Body of pancreas (tissue), 4 donors: ENCODE measurements around the gene COA8. TPM values are rescaled to one million over a fixed set of nuclear protein-coding genes. Genes with fewer than 3 reads are reported as not detected.

Experiments
- ATAC-seq: fragments of 150-250 bp; one replicate; pipeline ENCODE4 v1.9.1; 2016
- DNase-seq, 4 donors: peaks; one replicate each; pipeline ENCODE4 v3.0.0-alpha.2; 2019
- H3K27ac ChIP-seq, 4 donors: fragments of 200-600 bp; sonication (generic); 1 replicate in 3 of 4; 2 replicates in 1 of 4; pipeline versions ENCODE4 v1.5.1 to v1.6.1; 2016 to 2019; ENCODE audit warnings: mild to moderate bottlenecking in 1 of 4, mixed read lengths in 1 of 4, moderate library complexity in 1 of 4
- H3K27me3 ChIP-seq, 2 donors: fragments of 200-600 bp; sonication (generic); one replicate each; pipeline ENCODE4 v1.6.0; 2016; ENCODE audit warnings: mild to moderate bottlenecking in 1 of 2
- H3K36me3 ChIP-seq, 2 donors: fragments of 200-600 bp; sonication (generic); replicated peaks in 1 of 2; 2 replicates each; pipeline ENCODE4 v1.5.1; 2016; ENCODE audit warnings: low read depth in 2 of 2; ENCODE audit not compliant: insufficient read depth in 1 of 2
- H3K4me1 ChIP-seq: fragments of 200-600 bp; sonication (generic); one replicate; pipeline ENCODE4 v1.6.0; 2016
- H3K4me3 ChIP-seq, 2 donors: fragments of 200-600 bp; sonication (generic); 1 replicate in 1 of 2; 2 replicates in 1 of 2; pipeline ENCODE4 v1.5.1; 2016 to 2019
- H3K9me3 ChIP-seq, 3 donors: fragments of 200-600 bp; sonication (generic); 1 replicate in 2 of 3; 2 replicates in 1 of 3; pipeline ENCODE4 v1.5.1; 2016
- POLR2A ChIP-seq, 3 donors: fragments of 450-650 bp; IDR thresholded peaks; one replicate each; pipeline ENCODE4 v1.6.1; 2016; ENCODE audit warnings: antibody characterized with exemption in 3 of 3, mild to moderate bottlenecking in 2 of 3
- WGBS, 2 donors: methylation state at CpG; one replicate each; pipeline ENCODE4 v1.1.5; 2017; 5-methylcytosine and 5-hydroxymethylcytosine counted together
- intact Hi-C: fragments of 100-400 bp; cut with DNase I; formaldehyde crosslinking; loops from one replicate; pipeline ENCODE4 v1.15.1; 2023
- total RNA-seq, 2 donors: library from RNA; depleted of rRNA; stranded (reverse); fragments of >200 nt; gene quantifications; one replicate each; pipeline ENCODE4 v1.1.0, GENCODE V29; 2016
- TF ChIP-seq, protein P1 (sequence below), 7 experiments: fragments of 450-650 bp in 4 of 7; fragments of 200-600 bp in 3 of 7; sonication (generic) in 3 of 7; IDR thresholded peaks; one replicate each; pipeline ENCODE4 v1.5.1; 2016 to 2019; ENCODE audit warnings: antibody characterized with exemption in 7 of 7

The COA8 gene
- total RNA-seq, 2 donors from 2014 or later: 15.2 to 32.2 TPM

DNA sequence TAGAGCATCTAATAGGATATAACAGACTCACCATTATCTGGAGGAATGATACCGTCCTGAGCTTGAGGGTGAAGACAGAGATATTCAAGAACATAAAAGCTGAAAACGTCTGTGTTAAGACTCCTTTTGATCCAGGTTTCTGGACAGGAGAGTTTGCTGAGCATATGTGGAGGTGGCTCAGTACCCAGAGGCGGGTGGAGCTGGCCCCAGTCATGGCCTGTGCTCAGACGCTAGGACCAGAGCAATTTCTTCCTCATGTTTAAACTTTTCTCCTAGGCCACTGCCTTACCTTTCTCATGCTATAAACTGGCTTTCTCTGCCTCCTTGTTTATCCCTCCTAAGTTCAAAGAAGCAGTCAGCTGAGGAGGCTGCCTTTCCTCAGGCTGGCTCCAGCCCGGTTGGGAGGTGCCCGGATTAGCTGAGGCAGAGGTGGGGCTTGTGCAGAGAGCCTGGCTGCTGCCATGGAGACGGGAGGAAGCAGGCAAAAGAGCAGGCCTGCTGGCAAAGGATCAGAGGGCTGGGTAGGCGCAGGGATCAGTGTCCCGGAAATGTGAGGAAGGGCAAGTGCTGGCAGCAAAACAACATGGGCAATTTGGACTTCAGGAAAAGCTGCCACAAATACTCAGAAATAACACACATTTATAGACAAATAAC is 13.7 kb downstream of the COA8 start:
- no peaks in the 10 kb centered on the region for H3K27me3 ChIP-seq
- TF ChIP-seq POLR2A (IDR thresholded peaks at IDR 0.05): no peak
- H3K36me3 ChIP-seq: peaks cover 0 to 6% of the 10 kb centered on the region in 2 donors
- WGBS, 2 donors: 55% methylated on average over 9 of the region's 9 CpGs
- peak; percentile 65 to 92 (median 82) for DNase-seq
- no peak overlapping the region for H3K4me3 ChIP-seq
- peak overlapping the region in 3 of 4 donors; percentile 29 to 44 (median 38) for H3K27ac ChIP-seq
- peak; percentile 88 for ATAC-seq
- H3K4me1 ChIP-seq: peaks cover 12% of the 10 kb centered on the region
- intact Hi-C loops: no loop called here
- no peaks in the 10 kb centered on the region for H3K9me3 ChIP-seq

DNA sequence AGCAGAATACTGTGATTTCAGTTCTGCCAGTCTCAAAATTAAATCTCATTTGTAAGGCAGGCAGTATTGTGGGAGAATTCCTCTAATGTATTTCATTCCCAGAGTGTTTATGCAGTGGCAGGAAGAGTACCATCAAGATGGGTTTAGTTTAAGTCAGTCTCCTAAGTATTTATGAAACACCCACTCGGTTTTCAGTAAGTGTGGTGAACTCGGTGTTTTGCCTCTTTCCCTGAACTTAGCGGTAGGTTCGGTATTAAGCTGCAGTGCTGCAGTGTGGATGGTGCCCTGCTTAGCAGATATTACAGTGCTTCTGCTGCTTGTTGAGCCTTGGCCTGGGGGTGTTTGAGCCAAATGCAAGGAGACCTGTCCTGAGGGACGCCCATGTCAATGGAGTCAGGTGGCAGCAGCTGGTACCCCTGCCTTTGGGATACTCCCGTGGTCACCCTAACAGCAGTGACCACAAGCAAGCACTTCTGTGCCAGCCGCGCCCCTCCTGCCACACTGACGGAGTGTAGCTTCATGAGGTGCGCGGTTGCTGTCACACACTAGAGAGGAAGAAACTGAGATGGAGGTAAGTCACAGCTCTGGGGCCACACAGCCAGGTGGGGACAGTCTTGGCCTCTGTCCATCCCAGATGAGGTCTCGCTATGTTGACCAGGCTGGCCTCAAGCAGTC is 15.8 kb downstream of the COA8 start:
- Histone ChIP-seq H3K9me3 (no peaks in the 10 kb centered on the region), H3K27me3 (no peaks in the 10 kb centered on the region), H3K27ac (no peak overlapping the region), H3K4me3 (no peak overlapping the region), H3K4me1 (peaks cover 9% of the 10 kb centered on the region), H3K36me3 (peaks cover 0 to 3% of the 10 kb centered on the region in 2 donors)
- WGBS, 2 donors: 88 to 89% methylated on average over 8 to 12 of the region's 12 CpGs
- DNase-seq (no peak), ATAC-seq (no peak)
- intact Hi-C loops: no loop called here
- TF ChIP-seq, protein P1, sequence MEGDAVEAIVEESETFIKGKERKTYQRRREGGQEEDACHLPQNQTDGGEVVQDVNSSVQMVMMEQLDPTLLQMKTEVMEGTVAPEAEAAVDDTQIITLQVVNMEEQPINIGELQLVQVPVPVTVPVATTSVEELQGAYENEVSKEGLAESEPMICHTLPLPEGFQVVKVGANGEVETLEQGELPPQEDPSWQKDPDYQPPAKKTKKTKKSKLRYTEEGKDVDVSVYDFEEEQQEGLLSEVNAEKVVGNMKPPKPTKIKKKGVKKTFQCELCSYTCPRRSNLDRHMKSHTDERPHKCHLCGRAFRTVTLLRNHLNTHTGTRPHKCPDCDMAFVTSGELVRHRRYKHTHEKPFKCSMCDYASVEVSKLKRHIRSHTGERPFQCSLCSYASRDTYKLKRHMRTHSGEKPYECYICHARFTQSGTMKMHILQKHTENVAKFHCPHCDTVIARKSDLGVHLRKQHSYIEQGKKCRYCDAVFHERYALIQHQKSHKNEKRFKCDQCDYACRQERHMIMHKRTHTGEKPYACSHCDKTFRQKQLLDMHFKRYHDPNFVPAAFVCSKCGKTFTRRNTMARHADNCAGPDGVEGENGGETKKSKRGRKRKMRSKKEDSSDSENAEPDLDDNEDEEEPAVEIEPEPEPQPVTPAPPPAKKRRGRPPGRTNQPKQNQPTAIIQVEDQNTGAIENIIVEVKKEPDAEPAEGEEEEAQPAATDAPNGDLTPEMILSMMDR (IDR thresholded peaks at IDR 0.05): no peak
- no peak for TF ChIP-seq POLR2A (IDR thresholded peaks at IDR 0.05)

DNA sequence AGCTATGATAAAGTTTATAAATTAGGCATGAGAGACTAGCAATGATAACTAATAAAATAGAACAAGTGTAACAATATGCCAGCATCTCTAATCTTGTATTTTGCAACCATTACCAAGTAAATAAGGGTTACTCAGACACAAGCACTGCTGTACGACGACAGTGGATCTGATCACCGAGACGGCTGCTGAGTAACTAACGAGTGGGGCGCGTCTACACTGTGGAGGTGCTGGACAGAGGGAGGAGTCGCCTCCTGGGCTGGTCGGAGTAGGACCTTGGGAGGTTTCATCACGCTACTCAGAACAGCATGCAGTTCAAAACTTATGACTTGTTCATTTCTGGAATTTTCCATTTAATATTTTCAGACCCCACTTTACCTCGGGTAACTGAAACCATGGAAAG is 18.4 kb downstream of the COA8 start:
- Histone ChIP-seq H3K4me3 (no peak overlapping the region), H3K36me3 (no peaks in the 10 kb centered on the region), H3K27me3 (no peaks in the 10 kb centered on the region), H3K4me1 (peaks cover 6% of the 10 kb centered on the region), H3K27ac (no peak overlapping the region), H3K9me3 (no peaks in the 10 kb centered on the region)
- ATAC-seq (no peak), DNase-seq (no peak)
- 87 to 91% methylated on average over 11 of the region's 11 CpGs for WGBS, 2 donors
- TF ChIP-seq, protein P1 (IDR thresholded peaks at IDR 0.05): no peak
- intact Hi-C loops: no loop called here

DNA sequence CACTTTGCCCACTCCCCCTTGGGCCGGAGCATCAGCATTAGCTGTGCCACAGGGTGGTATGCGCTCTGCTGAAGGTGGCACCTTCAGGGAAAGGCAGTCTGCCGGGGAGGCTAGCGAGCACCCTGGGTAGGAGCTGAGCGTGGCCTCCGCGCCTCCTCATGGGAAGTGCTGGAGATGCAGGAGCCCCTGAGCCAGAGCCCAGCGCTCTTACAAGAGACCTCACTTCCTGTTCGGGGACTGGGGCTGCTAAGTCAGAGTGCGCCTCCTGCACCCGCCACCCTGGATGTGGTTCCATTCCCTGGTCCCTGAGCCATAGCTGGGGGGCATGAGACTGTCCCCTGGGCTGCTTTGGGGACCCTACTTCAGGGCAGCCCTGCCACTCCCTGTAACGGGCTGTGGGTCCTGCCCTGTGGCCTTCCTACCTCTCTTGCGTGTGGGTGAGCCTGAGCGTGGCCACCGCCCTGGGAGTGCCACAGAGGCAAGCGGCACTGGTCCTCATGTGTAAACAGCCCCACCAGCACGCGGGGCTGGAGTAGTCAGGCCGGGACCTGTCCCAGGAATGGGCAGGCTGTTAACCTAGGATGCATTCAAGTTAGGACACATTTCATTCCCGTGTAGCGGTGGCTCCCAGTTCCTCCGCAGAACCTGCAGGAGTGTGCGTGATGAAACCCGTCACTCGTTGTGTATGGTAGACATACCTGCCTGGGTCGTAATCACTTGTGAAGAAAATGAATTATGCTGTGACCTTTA is 19.4 kb downstream of the COA8 start:
- Histone ChIP-seq H3K9me3 (no peaks in the 10 kb centered on the region), H3K36me3 (no peaks in the 10 kb centered on the region), H3K27ac (no peak overlapping the region), H3K4me3 (no peak overlapping the region), H3K27me3 (no peaks in the 10 kb centered on the region), H3K4me1 (no peaks in the 10 kb centered on the region)
- 93% methylated on average over 8 to 24 of the region's 26 CpGs for WGBS, 2 donors
- ATAC-seq (no peak), DNase-seq (no peak)
- TF ChIP-seq, protein P1 (IDR thresholded peaks at IDR 0.05): no peak
- TF ChIP-seq POLR2A (IDR thresholded peaks at IDR 0.05): no peak
- intact Hi-C loops: no loop called here

DNA sequence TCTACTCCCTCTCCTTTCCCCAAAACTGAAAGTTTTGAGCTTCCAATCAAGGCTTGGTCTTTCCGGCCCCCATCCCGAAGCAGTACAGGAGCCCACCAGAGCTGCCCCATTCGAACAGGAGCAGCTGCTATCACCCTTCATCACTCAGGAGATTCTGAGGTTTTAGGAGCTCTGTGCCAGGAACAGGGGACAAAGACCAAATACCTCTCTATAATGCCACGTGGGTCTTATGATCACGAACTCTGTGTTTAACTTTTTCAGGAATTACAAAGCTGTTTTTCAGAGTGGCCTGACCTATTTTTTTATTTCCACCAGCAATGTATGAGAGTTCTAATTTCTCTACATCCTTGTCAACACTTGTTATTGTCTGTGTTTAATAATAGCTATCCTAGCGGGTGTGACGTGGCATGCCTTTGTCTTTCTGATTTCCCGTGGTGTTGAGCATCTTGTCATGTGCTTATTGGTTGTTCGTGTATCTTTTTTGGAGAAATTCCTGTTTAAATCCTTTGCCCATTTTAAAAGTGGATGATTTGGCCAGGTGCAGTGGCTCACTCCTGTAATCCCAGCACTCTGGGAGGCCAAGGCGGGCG is 21.7 kb downstream of the COA8 start:
- no peak for DNase-seq
- Histone ChIP-seq H3K27ac (no peak overlapping the region), H3K9me3 (no peaks in the 10 kb centered on the region), H3K36me3 (no peaks in the 10 kb centered on the region), H3K4me3 (no peak overlapping the region), H3K27me3 (no peaks in the 10 kb centered on the region), H3K4me1 (no peaks in the 10 kb centered on the region)
- 83 to 91% methylated on average over 11 of the region's 11 CpGs for WGBS, 2 donors
- intact Hi-C loops: no loop called here
- TF ChIP-seq POLR2A (IDR thresholded peaks at IDR 0.05): no peak
- TF ChIP-seq, protein P1 (IDR thresholded peaks at IDR 0.05): no peak
- no peak for ATAC-seq
